Fibroblast of lung (primary cell): ENCODE measurements around the gene SP6.

Source experiments
- CTCF ChIP-seq, 2 donors: IDR thresholded peaks in 1 of 2; conservative IDR thresholded peaks in 1 of 2; 1 replicate in 1 of 2; 2 replicates in 1 of 2; pipeline ENCODE4 v1.5.1; 2011 to 2012; ENCODE audit warnings: low read length in 2 of 2, control low read depth in 1 of 2, inconsistent platforms in 1 of 2, low read depth in 1 of 2, mild to moderate bottlenecking in 1 of 2
- EZH2 ChIP-seq: IDR thresholded peaks from 2 replicates; pipeline ENCODE4 v1.5.1; 2012; ENCODE audit warnings: low read length, control low read depth, mild to moderate bottlenecking; ENCODE audit errors: missing control alignments

GRCh38 chr17:47806913-47807255 is 44.1 kb downstream of the SP6 start:
- TF ChIP-seq CTCF (conservative IDR thresholded peaks at IDR 0.05 in 1 of 2, IDR thresholded peaks at IDR 0.05 in 1 of 2; ENCODE audit: low read depth in 1 of 2, low read length in 2 of 2) (no peak), EZH2 (no peak)
